Psoas muscle (tissue), 8 donors: ENCODE results near the gene COG5. TPM values are rescaled to one million over a fixed set of nuclear protein-coding genes. Genes with fewer than 3 reads are reported as not detected.
A peak's percentile ranks its signal among the peaks of the same experiment; 100 is the strongest.

Experiments
- ATAC-seq, 4 donors: fragments of 200-7000 bp; cut with Tn5 transposase; one replicate each; pipeline ENCODE4 v1.9.1; 2020; ENCODE audit warnings: moderate library complexity in 3 of 4, mild to moderate bottlenecking in 2 of 4
- DNase-seq, 2 donors: peaks; one replicate each; pipeline ENCODE4 v3.0.0-alpha.2; 2020
- H3K27ac ChIP-seq: fragments of 200-600 bp; one replicate; pipeline ENCODE4 v1.8.0; 2022
- H3K27me3 ChIP-seq, 3 donors: fragments of 200-600 bp in 1 of 3; one replicate each; pipeline versions ENCODE4 v1.6.1 to v1.8.0; 2013 to 2022; ENCODE audit warnings: low read length in 2 of 3, mild to moderate bottlenecking in 2 of 3, moderate library complexity in 1 of 3; ENCODE audit not compliant: insufficient read depth in 3 of 3
- H3K36me3 ChIP-seq, 2 donors: fragments of 200-600 bp in 1 of 2; one replicate each; pipeline versions ENCODE4 v1.6.1 to v1.8.0; 2013 to 2022; ENCODE audit warnings: low read depth in 1 of 2, mild to moderate bottlenecking in 1 of 2, moderate library complexity in 1 of 2; ENCODE audit not compliant: insufficient read depth in 1 of 2
- H3K4me1 ChIP-seq: fragments of 200-600 bp; one replicate; pipeline ENCODE4 v1.8.0; 2022
- H3K4me3 ChIP-seq: fragments of 200-600 bp; one replicate; pipeline ENCODE4 v1.8.0; 2022; ENCODE audit warnings: mild to moderate bottlenecking
- H3K9me3 ChIP-seq: fragments of 200-600 bp; one replicate; pipeline ENCODE4 v1.8.0; 2022
- CTCF ChIP-seq: fragments of 200-600 bp; IDR thresholded peaks from one replicate; pipeline ENCODE4 v1.8.0; 2022; ENCODE audit warnings: antibody characterized with exemption
- WGBS, 3 donors: extraction: QIAGEN DNeasy Blood & Tissue Kit; methylation state at CpG; one replicate each; pipeline versions ENCODE4 v1.1.6 to v1.1.7; 2013; 5-methylcytosine and 5-hydroxymethylcytosine counted together
- intact Hi-C, 2 donors: fragments of 100-400 bp; cut with DNase I; formaldehyde crosslinking; loops; one replicate each; pipeline versions ENCODE4 v1.11.0 to v1.14.2; 2022
- polyA plus RNA-seq, 3 donors: library from polyadenylated mRNA; stranded (reverse); fragments of 200-250 nt; gene quantifications; one replicate each; pipeline ENCODE4 v1.2.3, GENCODE V29; 2013
- total RNA-seq, 4 donors: library from RNA; stranded (reverse); fragmentation: NEBNext Ultra II Directional in 2 of 4; extraction: Animal tissue kit (Norgen Biotek cat#: 25700) in 2 of 4; gene quantifications; one replicate each; pipeline versions ENCODE4 v1.2.1 to v1.2.4, GENCODE V29; 2021 to 2023
- donor health status: healthy with polysubstance abuse.
- donor health status: DM: no; HTN: no; CAD: no; lungs with moderate emphysema.
- donor health status: Bipolar disorder and iron deficiency.
- donor health status: healthy.
- donor health status: DM: yes; HTN: yes; CAD: no.
- donor health status: DM: no; HTN: no; CAD: no.
- donor health status: DM: no; HTN: no; CAD: no.
- donor health status: DM: yes; HTN: yes; CAD: no.

COG5 gene
- total and polyA plus RNA-seq, 7 donors: 4.8 to 35.1 (median 18.8) TPM

- 85 to 94% (median 87%) methylated on average over 2 of the region's 2 CpGs for WGBS, 3 donors
- Histone ChIP-seq H3K9me3 (no peaks in the 10 kb centered on the region), H3K27ac (no peak overlapping the region), H3K27me3 (no peaks in the 10 kb centered on the region), H3K36me3 (peaks cover 3 to 39% of the 10 kb centered on the region in 2 donors), H3K4me3 (no peak overlapping the region), H3K4me1 (peaks cover 16% of the 10 kb centered on the region)
- no peak for ATAC-seq
- no peak for TF ChIP-seq CTCF
- no peak for DNase-seq
- intact Hi-C loops: loop anchor here in 1 of 2 donors (10.0 kb wide), 1 partner anchor 142 kb away; no protein-coding TSS in a partner anchor
Observed at GRCh38 chr7:107582875-107583274, 19.2 kb upstream of the COG5 start.

GRCh38 chr7:107581387-107582013 is 17.8 kb upstream of the COG5 start:
- peak overlapping the region; percentile 66 for H3K4me3 ChIP-seq
- intact Hi-C loops: loop anchor here in 1 of 2 donors (10.0 kb wide), 1 partner anchor 143 kb away; no protein-coding TSS in a partner anchor

GRCh38 chr7:107580716-107581383 is 17.1 kb upstream of the COG5 start:
- H3K9me3 ChIP-seq: no peaks in the 10 kb centered on the region
- H3K27me3 ChIP-seq: no peaks in the 10 kb centered on the region
- no peak for TF ChIP-seq CTCF
- 25 to 35% (median 30%) methylated on average over 10 of the region's 10 CpGs for WGBS, 3 donors
- ATAC-seq: peak in 1 of 4 donors; percentile 2
- H3K27ac ChIP-seq: peak overlapping the region; percentile 94
- peak overlapping the region; percentile 66 for H3K4me3 ChIP-seq
- H3K4me1 ChIP-seq: peaks cover 16% of the 10 kb centered on the region
- H3K36me3 ChIP-seq: peaks cover 3 to 30% of the 10 kb centered on the region in 2 donors
- DNase-seq: no peak
- intact Hi-C loops: loop anchor here in 1 of 2 donors (10.0 kb wide), 1 partner anchor 144 kb away; no protein-coding TSS in a partner anchor

More at GRCh38 chr7:107581387-107582013, 17.8 kb upstream of the COG5 start:
- H3K4me1 ChIP-seq: peaks cover 16% of the 10 kb centered on the region
- no peaks in the 10 kb centered on the region for H3K9me3 ChIP-seq
- peaks cover 3 to 30% of the 10 kb centered on the region in 2 donors for H3K36me3 ChIP-seq
- peak overlapping the region; percentile 94 for H3K27ac ChIP-seq
- ATAC-seq (peak in 3 of 4 donors; percentile 28 to 76 (median 43)), DNase-seq (no peak)
- TF ChIP-seq CTCF: no peak
- 16 to 36% (median 19%) methylated on average over 5 of the region's 5 CpGs for WGBS, 3 donors
- no peaks in the 10 kb centered on the region for H3K27me3 ChIP-seq

GRCh38 chr7:107579885-107580715 is 16.4 kb upstream of the COG5 start, which contains the start of gene BCAP29:
Gene BCAP29 (plus strand): TSS chr7:107580246. CDS start chr7:107580773, 527 bp downstream.
- WGBS, 3 donors: 0% methylated on average over 59 to 89 of the region's 89 CpGs
- peak; percentile 43 for TF ChIP-seq CTCF
- H3K4me3 ChIP-seq: peak within 1 kb of the TSS; percentile 66

More at GRCh38 chr7:107579885-107580715, 16.4 kb upstream of the COG5 start, which contains the start of gene BCAP29:
- Histone ChIP-seq H3K27ac (peak within 1 kb of the TSS; percentile 94), H3K36me3 (peaks cover 3 to 25% of the 10 kb centered on the region in 2 donors), H3K27me3 (no peaks in the 10 kb centered on the region), H3K9me3 (no peaks in the 10 kb centered on the region), H3K4me1 (peaks cover 16% of the 10 kb centered on the region)
- ATAC-seq (peak; percentile 95 to 98 (median 96)), DNase-seq (peak; percentile 83 to 90)
- intact Hi-C loops: loop anchor here (2.0 to 10.0 kb wide), 2 partner anchors 15 to 145 kb away; no protein-coding TSS in a partner anchor
